Gastrocnemius medialis (tissue), 4 donors: ENCODE results near the gene CLK1.

ENCODE experiments used
- POLR2A ChIP-seq, 2 donors: fragments of 450-650 bp; IDR thresholded peaks; one replicate each; pipeline ENCODE4 v1.6.1; 2017; ENCODE audit warnings: antibody characterized with exemption in 2 of 2, mild to moderate bottlenecking in 2 of 2, moderate library complexity in 2 of 2
- TF ChIP-seq, protein P1 (sequence below), 5 experiments: fragments of 450-650 bp in 3 of 5; fragments of 200-600 bp in 2 of 5; sonication (generic) in 2 of 5; IDR thresholded peaks in 4 of 5; conservative IDR thresholded peaks in 1 of 5; 1 replicate in 4 of 5; 2 replicates in 1 of 5; pipeline ENCODE4 v1.5.1; 2016 to 2019; ENCODE audit warnings: antibody characterized with exemption in 5 of 5, mild to moderate bottlenecking in 3 of 5, moderate library complexity in 3 of 5

DNA sequence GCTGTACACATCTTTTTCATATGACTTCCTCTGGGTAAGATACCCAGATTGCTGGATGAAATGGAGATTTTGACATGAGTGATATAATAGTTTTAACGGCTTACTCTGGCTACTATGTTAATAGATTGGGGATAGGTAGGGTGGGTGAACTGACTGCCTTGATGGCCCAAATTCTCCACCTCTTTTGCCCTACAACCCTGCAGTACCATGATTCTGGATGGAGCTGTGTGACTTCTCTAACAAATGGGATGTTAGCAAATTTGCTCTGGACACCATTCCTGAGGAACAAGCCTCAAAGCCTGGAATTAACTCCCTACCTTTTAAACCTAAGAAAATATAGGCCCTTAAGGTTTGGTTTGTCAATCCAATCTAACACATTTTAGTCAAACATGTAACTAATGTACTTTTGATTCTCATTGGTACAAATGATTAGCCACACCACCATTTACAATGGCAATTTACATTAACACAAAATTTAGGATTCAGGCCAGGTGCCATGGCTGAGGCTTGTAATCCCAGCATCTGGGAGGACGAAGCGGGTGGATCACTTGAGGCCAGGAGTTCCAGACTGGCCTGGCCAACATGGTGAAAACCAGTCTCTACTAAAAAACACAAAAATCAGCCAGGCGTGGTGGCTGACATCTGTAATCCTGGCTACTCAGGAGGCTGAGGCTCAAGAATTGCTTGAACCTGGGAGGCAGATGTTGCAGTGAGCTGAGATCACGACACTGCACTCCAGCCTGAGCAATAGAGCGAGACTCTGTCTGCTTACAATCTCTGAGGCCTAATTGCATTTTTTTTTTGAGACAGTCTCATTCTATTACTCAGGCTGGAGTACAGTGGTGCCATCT, 12.8 kb downstream of the CLK1 start:
- no peak for TF ChIP-seq POLR2A (IDR thresholded peaks at IDR 0.05)
- TF ChIP-seq, protein P1, sequence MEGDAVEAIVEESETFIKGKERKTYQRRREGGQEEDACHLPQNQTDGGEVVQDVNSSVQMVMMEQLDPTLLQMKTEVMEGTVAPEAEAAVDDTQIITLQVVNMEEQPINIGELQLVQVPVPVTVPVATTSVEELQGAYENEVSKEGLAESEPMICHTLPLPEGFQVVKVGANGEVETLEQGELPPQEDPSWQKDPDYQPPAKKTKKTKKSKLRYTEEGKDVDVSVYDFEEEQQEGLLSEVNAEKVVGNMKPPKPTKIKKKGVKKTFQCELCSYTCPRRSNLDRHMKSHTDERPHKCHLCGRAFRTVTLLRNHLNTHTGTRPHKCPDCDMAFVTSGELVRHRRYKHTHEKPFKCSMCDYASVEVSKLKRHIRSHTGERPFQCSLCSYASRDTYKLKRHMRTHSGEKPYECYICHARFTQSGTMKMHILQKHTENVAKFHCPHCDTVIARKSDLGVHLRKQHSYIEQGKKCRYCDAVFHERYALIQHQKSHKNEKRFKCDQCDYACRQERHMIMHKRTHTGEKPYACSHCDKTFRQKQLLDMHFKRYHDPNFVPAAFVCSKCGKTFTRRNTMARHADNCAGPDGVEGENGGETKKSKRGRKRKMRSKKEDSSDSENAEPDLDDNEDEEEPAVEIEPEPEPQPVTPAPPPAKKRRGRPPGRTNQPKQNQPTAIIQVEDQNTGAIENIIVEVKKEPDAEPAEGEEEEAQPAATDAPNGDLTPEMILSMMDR (IDR thresholded peaks at IDR 0.05 in 4 of 5, conservative IDR thresholded peaks at IDR 0.05 in 1 of 5), result no peak
